IMR-90 (cell line): ENCODE results near the gene TSPAN8. TPM values are rescaled to one million over a fixed set of nuclear protein-coding genes. Genes with fewer than 3 reads are reported as not detected.

Experiments
- ATAC-seq: fragments of 200-7000 bp; cut with Tn5 transposase; 2 replicates; pipeline ENCODE4 v1.9.1; 2020; ENCODE audit warnings: low read depth, mild to moderate bottlenecking, moderate library complexity
- BruUV-seq: library from RNA; stranded (reverse); fragments of 400-500 nt; replicated peaks from 2 replicates; lab custom pipeline; 2021; lab: Mats Ljungman, UMichigan
- CTCF ChIA-PET: fragments of 300-600 bp; formaldehyde crosslinking; extraction: SDS; loops from one replicate; lab custom pipeline; 2021; ENCODE audit warnings: antibody characterized with exemption; lab: Yijun Ruan, JAX
- POLR2A ChIA-PET: fragments of 300-600 bp; sonication (Branson Sonifier 250); formaldehyde crosslinking; loops from one replicate; lab custom pipeline; 2022; ENCODE audit warnings: antibody characterized with exemption; ENCODE audit not compliant: unreplicated experiment; lab: Charles Lee
- DNase-seq: peaks from one replicate; pipeline ENCODE4 v3.0.0; 2013
- H2AFZ ChIP-seq: replicated peaks from 2 replicates; pipeline ENCODE3; 2013; ENCODE audit warnings: low read length, mild to moderate bottlenecking; ENCODE audit not compliant: poor library complexity
- H2AK5ac ChIP-seq: 2 replicates; pipeline ENCODE4 v1.6.1; 2013; ENCODE audit warnings: low read depth, low read length, inconsistent platforms
- H2AK9ac ChIP-seq: replicated peaks from 2 replicates; pipeline ENCODE3; 2013; ENCODE audit warnings: mild to moderate bottlenecking, low read depth, low read length, moderate library complexity; ENCODE audit not compliant: poor library complexity
- H2BK120ac ChIP-seq: 2 replicates; pipeline ENCODE4 v1.6.1; 2013; ENCODE audit warnings: low read depth, low read length, inconsistent platforms
- H2BK15ac ChIP-seq: 3 replicates; pipeline ENCODE4 v1.6.1; 2013; ENCODE audit warnings: low read depth, low read length, inconsistent platforms
- H2BK20ac ChIP-seq: 2 replicates; pipeline ENCODE4 v1.6.1; 2013; ENCODE audit warnings: low read depth, mild to moderate bottlenecking, inconsistent platforms, low read length, moderate library complexity
- H2BK5ac ChIP-seq: 2 replicates; pipeline ENCODE4 v1.6.1; 2013; ENCODE audit warnings: mild to moderate bottlenecking, low read depth, low read length, inconsistent platforms; ENCODE audit not compliant: poor library complexity, severe bottlenecking
- H3K14ac ChIP-seq: replicated peaks from 2 replicates; pipeline ENCODE4 v1.6.1; 2013; ENCODE audit warnings: low read depth, low read length, inconsistent platforms
- H3K18ac ChIP-seq: 2 replicates; pipeline ENCODE4 v1.6.1; 2013; ENCODE audit warnings: low read depth, low read length, control low read depth
- H3K23ac ChIP-seq: 2 replicates; pipeline ENCODE4 v1.6.1; 2013; ENCODE audit warnings: low read depth, low read length, inconsistent platforms
- H3K27ac ChIP-seq: 2 replicates; pipeline ENCODE4 v1.5.1; 2013; ENCODE audit warnings: mild to moderate bottlenecking, control low read depth, low read length; ENCODE audit not compliant: insufficient read depth
- H3K27me3 ChIP-seq: 2 replicates; pipeline ENCODE4 v1.6.1; 2013; ENCODE audit warnings: low read length; ENCODE audit not compliant: control insufficient read depth, insufficient read depth
- H3K36me3 ChIP-seq: 2 replicates; pipeline ENCODE4 v1.6.1; 2013; ENCODE audit warnings: low read length, mixed read lengths; ENCODE audit not compliant: control insufficient read depth, insufficient read depth
- H3K4ac ChIP-seq: 2 replicates; pipeline ENCODE4 v1.6.1; 2013; ENCODE audit warnings: low read depth, low read length, inconsistent platforms
- H3K4me1 ChIP-seq: 2 replicates; pipeline ENCODE4 v1.6.1; 2013; ENCODE audit warnings: low read length, mixed read lengths; ENCODE audit not compliant: control insufficient read depth, insufficient read depth
- H3K4me2 ChIP-seq: 2 replicates; pipeline ENCODE4 v1.6.1; 2013; ENCODE audit warnings: low read depth, mild to moderate bottlenecking, control low read depth, low read length, moderate library complexity
- H3K4me3 ChIP-seq: 2 replicates; pipeline ENCODE4 v1.5.1; 2013; ENCODE audit warnings: low read depth, mild to moderate bottlenecking, control low read depth, low read length, moderate library complexity; ENCODE audit not compliant: insufficient read depth
- H3K56ac ChIP-seq: 2 replicates; pipeline ENCODE4 v1.6.1; 2013; ENCODE audit warnings: low read length, inconsistent platforms; ENCODE audit not compliant: insufficient read depth; ENCODE audit errors: extremely low read depth
- H3K79me1 ChIP-seq, 2 experiments: 2 replicates each; pipeline ENCODE4 v1.6.1; 2013; ENCODE audit warnings: low read length in 2 of 2, inconsistent platforms in 1 of 2, low read depth in 1 of 2
- H3K9ac ChIP-seq: 2 replicates; pipeline ENCODE4 v1.6.1; 2013; ENCODE audit warnings: low read depth, low read length, control low read depth
- H3K9me1 ChIP-seq: 2 replicates; pipeline ENCODE4 v1.6.1; 2013; ENCODE audit warnings: low read length, inconsistent platforms; ENCODE audit not compliant: insufficient read depth
- H3K9me3 ChIP-seq: 2 replicates; pipeline ENCODE4 v1.6.1; 2013; ENCODE audit warnings: low read length; ENCODE audit not compliant: control insufficient read depth, insufficient read depth
- H4K20me1 ChIP-seq: 2 replicates; pipeline ENCODE4 v1.6.1; 2013; ENCODE audit warnings: low read length, inconsistent platforms; ENCODE audit not compliant: insufficient read depth
- H4K5ac ChIP-seq: 2 replicates; pipeline ENCODE4 v1.6.1; 2013; ENCODE audit warnings: mild to moderate bottlenecking, low read depth, low read length, control low read depth
- H4K8ac ChIP-seq, 2 experiments: 2 replicates each; pipeline ENCODE4 v1.6.1; 2013; ENCODE audit warnings: low read depth in 2 of 2, low read length in 2 of 2, control low read depth in 1 of 2, inconsistent platforms in 1 of 2
- H4K91ac ChIP-seq: 2 replicates; pipeline ENCODE4 v1.6.1; 2013; ENCODE audit warnings: low read depth, low read length, inconsistent platforms; ENCODE audit not compliant: insufficient read depth
- CEBPB ChIP-seq: IDR thresholded peaks from 2 replicates; pipeline ENCODE4 v1.6.1; 2012; ENCODE audit warnings: low read depth, low read length, improper control_type of control experiment
- CHD1 ChIP-seq: IDR thresholded peaks from 2 replicates; pipeline ENCODE4 v1.6.1; 2012; ENCODE audit warnings: low read depth, low read length, improper control_type of control experiment
- FOS ChIP-seq: fragments of 150-350 bp; IDR thresholded peaks from 2 replicates; pipeline ENCODE4 v1.6.1; 2016; ENCODE audit warnings: low read depth, low read length
- MAFK ChIP-seq: IDR thresholded peaks from 2 replicates; pipeline ENCODE4 v1.6.1; 2012; ENCODE audit warnings: low read depth, low read length, improper control_type of control experiment
- MAZ ChIP-seq: IDR thresholded peaks from 2 replicates; pipeline ENCODE4 v1.6.1; 2012; ENCODE audit warnings: low read depth, mild to moderate bottlenecking, low read length, improper control_type of control experiment, moderate library complexity, borderline replicate concordance
- MXI1 ChIP-seq: IDR thresholded peaks from 2 replicates; pipeline ENCODE4 v1.6.1; 2012; ENCODE audit warnings: low read depth, mild to moderate bottlenecking, low read length, moderate library complexity, borderline replicate concordance
- NFE2L2 ChIP-seq: fragments of 150-350 bp; IDR thresholded peaks from 2 replicates; pipeline ENCODE4 v1.6.1; 2016; ENCODE audit warnings: low read depth, mild to moderate bottlenecking, low read length
- RCOR1 ChIP-seq: IDR thresholded peaks from 2 replicates; pipeline ENCODE4 v1.6.1; 2012; ENCODE audit warnings: mild to moderate bottlenecking, low read length, improper control_type of control experiment; ENCODE audit not compliant: insufficient replicate concordance
- RFX5 ChIP-seq: IDR thresholded peaks from 2 replicates; pipeline ENCODE4 v1.8.0; 2012; ENCODE audit warnings: low read depth, mild to moderate bottlenecking, low read length, moderate library complexity
- USF2 ChIP-seq: fragments of 150-350 bp; IDR thresholded peaks from 2 replicates; pipeline ENCODE4 v1.6.1; 2017; ENCODE audit warnings: mild to moderate bottlenecking, antibody characterized with exemption, low read length, low read depth
- WGBS, 2 experiments: methylation state at CpG; one replicate each; pipeline versions ENCODE4 v1.1.5 to v1.1.7; 2013; ENCODE audit warnings: missing lambda C conversion rate in 2 of 2; ENCODE audit not compliant: insufficient read length in 1 of 2; ENCODE audit errors: extremely low coverage in 2 of 2; 5-methylcytosine and 5-hydroxymethylcytosine counted together
- dilution Hi-C: fragments of 300-500 bp; cut with HindIII; formaldehyde crosslinking; loops from one replicate; pipeline ENCODE4 v1.14.3; 2018; ENCODE audit warnings: low sequenced_read_pairs; ENCODE audit not compliant: unreplicated experiment
- in situ Hi-C: fragments of 300-500 bp; cut with MboI; formaldehyde crosslinking; loops from 3 replicates; pipeline ENCODE4 v1.14.3; 2019; ENCODE audit warnings: low sequenced_read_pairs, inconsistent platforms, mixed read lengths
- intact Hi-C: fragments of 100-400 bp; cut with micrococcal nuclease; formaldehyde crosslinking; loops from 2 replicates; pipeline ENCODE4 v1.10.0; 2022
- polyA plus RNA-seq, 3 experiments: library from polyadenylated mRNA; depleted of rRNA; stranded (reverse); fragments of >200 nt; gene quantifications; 2 replicates each; pipeline ENCODE4 v1.2.3, GENCODE V29; 2012; ENCODE audit warnings: low replicate concordance in 1 of 3
- total RNA-seq: library from RNA; depleted of rRNA; stranded (reverse); fragments of >200 nt; gene quantifications from 2 replicates; pipeline ENCODE4 v1.2.3, GENCODE V29; 2012
- TF ChIP-seq, protein P1 (sequence below): conservative IDR thresholded peaks from 2 replicates; pipeline ENCODE4 v1.5.1; 2012; ENCODE audit warnings: mild to moderate bottlenecking, low read depth, low read length, improper control_type of control experiment

Gene TSPAN8
- total and polyA plus RNA-seq, 2 of the 4 experiments (the other 2 are of a cell fraction), result not detected

GRCh38 chr12:71161591-71161990 lies 3.8 kb upstream of the TSPAN8 start:
- no peak overlapping the region for H3K9ac ChIP-seq
- H3K23ac ChIP-seq, result no peak overlapping the region
- ChIA-PET CTCF (no interaction called here), POLR2A (no interaction called here)
- H3K56ac ChIP-seq, result no peak overlapping the region
- H3K18ac ChIP-seq, result no peak overlapping the region
- H2BK120ac ChIP-seq, result no peak overlapping the region
- no peaks in the 10 kb centered on the region for H4K20me1 ChIP-seq
- dilution Hi-C loops (no loop called here), intact Hi-C loops (no loop called here), in situ Hi-C loops (no loop called here)
- H2AK5ac ChIP-seq, result no peak overlapping the region
- no peak for DNase-seq
- H3K4me3 ChIP-seq, result no peak overlapping the region
- no peak overlapping the region for H3K4ac ChIP-seq
- no peaks in the 10 kb centered on the region for H3K27me3 ChIP-seq
- H3K4me1 ChIP-seq, result no peaks in the 10 kb centered on the region
- no peak overlapping the region for H3K14ac ChIP-seq
- H2AFZ ChIP-seq, result no peak overlapping the region
- H4K5ac ChIP-seq, result no peak overlapping the region
- no peaks in the 10 kb centered on the region for H3K9me1 ChIP-seq
- H3K27ac ChIP-seq, result no peak overlapping the region
- H3K4me2 ChIP-seq, result no peak overlapping the region
- H3K9me3 ChIP-seq, result 0 out of 2 replicates have a peak, but pooled peaks cover 2% of the 10 kb centered on the region
- TF ChIP-seq MXI1 (no peak), CHD1 (no peak), RFX5 (no peak), MAZ (no peak), USF2 (no peak), FOS (no peak), CEBPB (no peak), NFE2L2 (no peak), RCOR1 (no peak), MAFK (no peak)
- TF ChIP-seq, protein P1, sequence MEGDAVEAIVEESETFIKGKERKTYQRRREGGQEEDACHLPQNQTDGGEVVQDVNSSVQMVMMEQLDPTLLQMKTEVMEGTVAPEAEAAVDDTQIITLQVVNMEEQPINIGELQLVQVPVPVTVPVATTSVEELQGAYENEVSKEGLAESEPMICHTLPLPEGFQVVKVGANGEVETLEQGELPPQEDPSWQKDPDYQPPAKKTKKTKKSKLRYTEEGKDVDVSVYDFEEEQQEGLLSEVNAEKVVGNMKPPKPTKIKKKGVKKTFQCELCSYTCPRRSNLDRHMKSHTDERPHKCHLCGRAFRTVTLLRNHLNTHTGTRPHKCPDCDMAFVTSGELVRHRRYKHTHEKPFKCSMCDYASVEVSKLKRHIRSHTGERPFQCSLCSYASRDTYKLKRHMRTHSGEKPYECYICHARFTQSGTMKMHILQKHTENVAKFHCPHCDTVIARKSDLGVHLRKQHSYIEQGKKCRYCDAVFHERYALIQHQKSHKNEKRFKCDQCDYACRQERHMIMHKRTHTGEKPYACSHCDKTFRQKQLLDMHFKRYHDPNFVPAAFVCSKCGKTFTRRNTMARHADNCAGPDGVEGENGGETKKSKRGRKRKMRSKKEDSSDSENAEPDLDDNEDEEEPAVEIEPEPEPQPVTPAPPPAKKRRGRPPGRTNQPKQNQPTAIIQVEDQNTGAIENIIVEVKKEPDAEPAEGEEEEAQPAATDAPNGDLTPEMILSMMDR, result no peak
- H3K79me1 ChIP-seq, result no peaks in the 10 kb centered on the region
- no peak overlapping the region for H2BK5ac ChIP-seq
- H2AK9ac ChIP-seq, result no peak overlapping the region
- no peaks in the 10 kb centered on the region for H3K36me3 ChIP-seq
- H2BK15ac ChIP-seq, result no peak overlapping the region
- no peak for ATAC-seq
- H4K8ac ChIP-seq, result no peak overlapping the region
- no peak overlapping the region for H4K91ac ChIP-seq
- H2BK20ac ChIP-seq, result no peak overlapping the region
- no TSS peak for BruUV-seq
- no CpG with 5 or more reads among the region's 1 CpG for WGBS, 2 experiments
